ENCODE results near the gene SIAH3. TPM values are rescaled to one million over a fixed set of nuclear protein-coding genes. Genes with fewer than 3 reads are reported as not detected.

The SIAH3 gene
- total RNA-seq, 1 donor from 2014 or later, result not detected

DNA sequence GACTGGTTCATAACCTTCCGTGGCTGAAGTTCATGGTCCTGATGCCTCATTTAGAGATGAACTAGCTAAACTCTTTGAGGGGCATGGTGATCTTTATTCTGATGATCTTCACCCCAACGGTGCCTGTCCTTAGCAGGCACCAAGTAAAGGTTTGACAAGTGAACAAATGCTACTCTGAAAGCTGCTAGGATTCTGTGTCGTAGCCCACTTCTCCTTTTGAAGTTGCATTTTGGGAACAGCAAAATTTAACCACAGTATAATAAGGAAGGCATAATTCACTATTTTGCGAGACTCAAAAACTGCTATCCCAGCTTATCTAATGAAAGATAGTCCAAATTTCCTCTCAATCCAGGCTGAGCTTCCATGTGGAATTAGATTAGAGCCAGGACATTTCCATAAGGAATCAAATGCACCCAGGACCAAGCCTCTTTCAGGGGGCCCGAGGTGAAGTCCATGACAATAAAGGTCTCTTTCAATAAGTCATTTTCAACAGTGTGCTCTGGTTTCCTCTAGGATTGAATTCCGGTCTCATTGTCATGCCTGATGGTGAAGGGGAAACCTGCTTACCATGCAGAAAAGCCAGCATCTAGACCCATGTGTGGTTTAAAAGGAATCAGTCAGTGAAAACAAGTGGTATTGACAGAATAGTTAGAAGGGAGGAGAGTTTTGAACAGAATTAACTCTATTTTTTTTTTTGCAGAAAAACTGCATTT, 23.1 kb downstream of the SIAH3 start:
- DNase-seq (ENCODE audit: low spot score), result no peak
- intact Hi-C loops (cut with DNase I), result no loop called here

DNA sequence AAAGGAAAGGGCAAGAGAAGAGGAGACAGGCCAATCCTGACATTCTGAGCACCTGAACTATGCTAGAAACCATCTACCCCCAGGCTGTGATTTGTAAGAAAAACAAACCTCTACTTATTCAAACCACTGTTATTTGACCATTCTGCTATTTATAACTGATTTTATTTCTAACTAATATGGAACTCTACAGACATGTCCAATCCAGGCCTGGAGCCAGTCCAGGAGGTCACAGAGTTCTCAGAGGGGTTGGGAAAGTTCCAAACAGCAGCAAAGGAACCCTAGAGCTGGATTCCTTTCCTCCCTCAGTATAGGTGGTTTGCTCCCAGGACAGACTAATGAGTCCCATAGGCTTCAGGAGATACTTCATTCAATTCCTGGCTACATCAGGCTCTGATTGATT, 24.2 kb downstream of the SIAH3 start:
- intact Hi-C loops (cut with DNase I), result no loop called here
- no peak for DNase-seq (ENCODE audit: low spot score)

DNA sequence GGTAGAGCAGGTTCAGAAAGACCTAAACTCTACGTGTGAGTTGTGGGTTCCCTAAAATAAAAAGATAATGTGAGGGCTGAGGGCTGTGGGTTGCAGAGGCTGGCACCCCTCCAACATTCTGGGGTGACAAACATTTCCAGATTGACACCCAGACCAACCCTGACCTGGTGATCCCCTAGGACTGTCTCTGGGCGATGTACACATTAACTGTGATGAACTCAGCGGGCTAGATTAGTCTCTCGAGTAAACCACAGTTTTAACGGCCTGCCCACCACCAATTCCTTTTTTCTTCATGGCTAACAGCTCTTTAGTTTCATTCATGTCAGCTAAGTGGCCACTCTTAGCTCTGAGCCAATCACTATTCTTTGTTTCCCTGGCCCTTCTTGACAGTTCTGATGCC, 24.8 kb downstream of the SIAH3 start:
- no peak for DNase-seq (ENCODE audit: low spot score)
- intact Hi-C loops (cut with DNase I), result no loop called here

DNA sequence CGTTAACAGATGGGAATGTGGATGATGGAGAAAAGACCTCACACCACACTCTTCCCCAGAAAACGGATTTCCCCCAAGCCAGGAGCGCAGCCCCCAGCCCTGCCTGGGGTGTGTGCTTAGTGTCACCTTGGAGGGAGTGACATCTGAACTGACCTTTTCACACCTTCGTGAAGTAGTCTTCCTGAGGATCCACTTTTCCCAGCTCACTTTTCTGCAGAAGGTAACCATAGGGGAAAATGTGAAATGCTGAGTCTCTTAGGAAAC, 26.2 kb downstream of the SIAH3 start:
- DNase-seq (ENCODE audit: low spot score), result no peak
- intact Hi-C loops (cut with DNase I), result no loop called here

DNA sequence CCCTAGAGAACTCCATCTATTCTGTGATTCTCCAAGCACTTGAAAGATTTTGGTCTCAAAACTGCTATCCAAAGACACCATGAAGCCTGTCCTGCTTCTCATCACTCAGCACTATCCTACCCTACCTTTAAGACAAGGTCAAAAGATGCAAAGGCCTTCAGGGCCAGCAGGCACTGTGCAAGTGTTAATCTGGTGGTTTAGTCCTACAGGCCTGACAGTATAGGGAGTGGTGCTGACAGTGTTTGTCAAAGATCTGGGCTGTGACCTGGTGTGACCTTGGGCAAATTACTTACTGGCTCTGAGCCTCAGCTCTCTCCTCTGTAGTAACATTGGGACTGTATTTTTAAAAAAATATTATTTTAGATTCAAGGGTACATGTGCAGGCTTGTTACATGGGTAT, 28.0 kb downstream of the SIAH3 start:
- no peak for DNase-seq (ENCODE audit: low spot score)
- intact Hi-C loops (cut with DNase I), result no loop called here

DNA sequence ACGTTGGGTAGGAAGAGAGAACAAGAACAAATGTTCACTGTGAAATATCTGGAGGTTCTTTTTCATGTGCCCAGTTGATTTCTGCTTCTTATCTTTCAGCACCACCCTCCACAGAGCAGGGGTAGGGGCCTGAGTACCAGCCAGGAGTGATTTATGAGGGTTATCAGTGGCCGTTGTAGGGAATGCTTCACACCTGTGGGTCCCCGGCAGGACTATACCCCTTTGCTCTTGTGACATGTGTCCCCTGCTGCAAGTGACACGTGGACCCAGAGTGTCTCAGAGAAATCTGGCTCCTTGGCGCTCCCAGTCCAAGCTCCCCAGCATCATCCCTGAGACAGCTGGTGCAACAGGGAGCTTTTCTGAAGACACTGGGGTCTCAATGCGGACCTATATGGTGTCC, 29.7 kb downstream of the SIAH3 start:
- no peak for DNase-seq (ENCODE audit: low spot score)
- intact Hi-C loops (cut with DNase I), result no loop called here

DNA sequence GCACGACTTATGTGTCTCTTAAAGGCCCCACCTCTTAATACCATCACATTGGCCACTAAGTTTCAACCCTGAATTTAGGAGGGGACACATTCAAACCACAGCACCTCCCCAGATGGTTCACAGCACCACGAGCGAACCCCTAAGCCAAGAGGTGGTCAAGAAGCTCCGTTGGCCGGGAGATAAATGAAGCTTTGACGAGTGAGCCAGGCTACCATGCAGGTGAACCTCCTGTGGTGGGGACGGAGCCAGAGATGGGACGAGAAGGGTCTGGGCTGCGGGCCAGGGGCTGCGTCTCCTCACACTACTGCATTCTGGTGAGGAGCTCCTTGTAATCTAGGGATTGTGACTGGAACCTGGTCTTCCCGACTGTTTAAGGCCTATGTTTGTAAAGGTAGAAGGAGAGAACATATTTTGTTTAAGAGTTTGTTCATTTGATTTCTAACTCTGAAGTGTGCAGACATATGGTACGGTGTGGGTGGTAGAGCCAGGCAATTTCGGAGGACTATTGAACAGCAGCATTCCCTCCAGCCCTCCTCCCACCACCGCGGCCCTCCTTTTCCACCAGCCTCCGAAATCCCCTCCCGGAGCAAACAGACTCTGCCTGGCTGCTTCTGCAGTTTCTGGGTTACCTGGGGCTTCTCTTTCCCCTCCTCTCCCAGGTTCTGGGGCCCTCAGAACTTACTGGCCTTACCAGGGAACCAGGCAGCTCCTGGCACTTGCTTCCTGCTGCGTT, 31.3 kb downstream of the SIAH3 start:
- no peak for DNase-seq (ENCODE audit: low spot score)
- intact Hi-C loops (cut with DNase I), result no loop called here

DNA sequence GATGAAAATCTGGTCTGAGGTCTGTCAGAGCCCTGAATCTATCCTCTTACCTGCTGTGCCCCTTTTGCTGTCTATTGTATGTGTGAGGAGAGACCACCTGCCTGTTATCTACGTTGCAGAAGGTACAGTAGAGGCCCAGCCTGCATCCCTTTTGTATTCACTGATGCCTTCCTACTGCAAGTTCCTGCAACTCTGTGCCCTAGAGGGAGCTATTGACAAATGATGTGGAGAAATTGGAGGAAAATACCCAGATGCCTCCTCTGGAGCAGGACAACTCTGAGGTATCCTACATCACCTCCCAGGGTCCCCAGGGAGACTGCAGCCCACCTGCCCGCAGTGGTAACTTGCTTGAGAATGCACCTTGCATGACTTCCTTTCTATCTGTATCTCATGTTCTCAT, 33.7 kb downstream of the SIAH3 start:
- no peak for DNase-seq (ENCODE audit: low spot score)
- intact Hi-C loops (cut with DNase I), result no loop called here

DNA sequence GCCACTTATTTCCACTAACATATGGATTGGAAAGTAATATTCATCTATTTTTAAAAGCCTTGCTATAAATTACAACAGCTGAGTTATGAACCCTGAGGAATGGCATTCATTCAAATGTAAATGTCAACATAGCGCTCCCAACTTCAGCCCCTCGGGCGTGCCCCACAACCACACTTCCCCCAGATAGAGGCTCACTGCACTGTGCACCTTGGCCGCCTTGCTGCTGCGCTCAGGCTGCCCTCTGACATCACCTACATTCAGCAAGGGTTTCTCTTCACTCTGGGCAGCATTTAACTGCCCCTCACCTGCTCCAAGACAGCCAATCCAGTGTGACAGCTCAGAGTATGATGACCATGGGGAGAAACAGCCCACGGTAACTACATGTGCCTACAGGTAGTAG, 35.1 kb downstream of the SIAH3 start:
- no peak for DNase-seq (ENCODE audit: low spot score)
- intact Hi-C loops (cut with DNase I), result no loop called here

DNA sequence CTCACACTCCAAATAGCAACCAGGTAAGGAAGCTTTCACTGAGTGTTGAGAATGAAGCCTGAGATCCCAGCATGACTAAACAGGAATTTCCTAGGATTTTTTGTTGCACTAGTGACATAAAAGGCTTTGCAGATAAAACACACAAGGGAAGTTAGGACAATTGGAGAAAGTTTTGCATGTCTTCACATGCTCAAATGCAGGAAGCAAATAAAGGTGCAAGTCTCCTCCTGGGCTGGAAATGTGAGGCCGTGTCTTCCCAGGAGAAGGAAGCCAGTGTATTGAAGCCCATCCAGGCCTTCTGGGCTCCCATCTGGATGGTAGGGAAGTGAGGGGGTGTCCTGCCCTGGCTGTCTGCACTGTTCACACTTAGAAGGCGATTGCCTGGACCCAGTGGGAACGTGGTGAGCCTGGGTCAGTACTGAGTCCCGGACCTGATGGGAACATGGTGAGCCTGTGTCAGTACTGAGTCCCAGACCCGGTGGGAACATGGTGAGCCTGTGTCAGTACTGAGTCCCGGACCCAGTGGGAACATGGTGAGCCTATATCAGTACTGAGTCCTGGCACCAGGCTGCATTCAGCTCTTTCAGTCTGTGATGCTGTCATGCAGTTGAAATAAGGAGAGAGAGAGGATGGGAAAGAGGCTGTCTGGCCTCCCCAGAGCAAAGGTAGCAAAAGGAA, 38.7 kb downstream of the SIAH3 start:
- intact Hi-C loops (cut with DNase I), result no loop called here
- DNase-seq (ENCODE audit: low spot score), result no peak

DNA sequence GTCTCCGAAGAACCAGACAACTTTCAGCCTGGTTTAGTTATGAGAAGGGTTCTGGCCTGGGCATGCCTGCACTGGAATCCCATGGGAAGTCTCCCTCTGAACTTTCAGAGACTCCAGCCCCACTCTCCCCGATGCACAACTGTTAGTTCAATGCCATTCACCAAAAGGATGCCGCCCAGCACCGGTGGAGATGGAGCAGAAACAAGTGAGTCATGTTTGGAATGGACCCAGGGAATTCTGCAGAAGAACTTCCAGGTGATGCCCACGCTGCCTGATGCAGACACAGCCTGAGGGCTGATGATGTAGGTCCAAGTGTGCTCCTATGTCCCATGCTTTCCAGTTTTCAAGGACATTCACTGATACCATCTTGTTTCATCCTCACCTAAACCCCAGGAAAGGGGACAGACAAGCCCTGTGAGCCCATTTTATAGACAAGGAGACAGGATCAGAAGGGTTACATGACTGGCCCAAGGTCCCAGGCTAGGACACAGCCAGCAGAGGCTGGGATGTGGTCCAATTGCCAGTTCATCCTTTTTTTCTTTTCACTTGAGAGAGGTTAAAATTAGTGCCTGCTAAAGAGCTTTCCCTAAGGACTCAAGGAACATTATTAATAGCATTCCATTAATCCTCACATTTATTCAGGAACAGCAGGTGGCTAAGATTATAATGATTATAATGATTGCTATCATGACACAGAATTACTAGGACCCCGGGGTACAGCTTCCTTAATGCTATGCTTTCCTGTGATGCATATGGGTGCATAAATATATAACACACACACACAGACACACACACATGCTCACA, 39.5 kb downstream of the SIAH3 start:
- intact Hi-C loops (cut with DNase I), result no loop called here
- no peak for DNase-seq (ENCODE audit: low spot score)

DNA sequence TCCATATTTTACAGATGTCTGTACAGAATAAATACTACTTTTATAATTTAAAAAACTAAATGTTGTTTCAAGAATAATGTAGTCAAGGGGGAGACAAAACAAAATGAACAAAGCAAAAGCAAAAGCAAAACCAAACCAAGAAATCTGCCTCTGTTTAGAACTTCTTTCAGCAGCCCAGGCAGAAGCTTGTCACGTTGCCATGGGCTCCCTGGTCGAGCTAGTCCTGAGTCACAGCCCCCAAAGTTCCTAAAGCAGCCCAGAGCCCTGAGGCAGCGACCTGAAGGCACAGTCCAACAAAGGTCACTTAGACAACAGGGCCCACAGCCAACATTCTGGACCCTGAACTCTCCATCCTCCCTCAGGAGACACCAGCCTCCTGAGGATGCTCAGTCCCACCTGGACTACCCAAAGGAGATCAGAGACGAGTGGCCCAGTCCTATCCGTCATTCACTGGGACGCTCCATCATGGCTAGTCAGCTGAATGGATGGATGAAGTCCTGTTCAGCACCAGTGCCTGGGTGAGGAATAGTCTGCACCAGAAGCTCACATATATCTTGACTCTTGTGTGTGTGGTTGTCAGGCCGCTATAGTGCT, 41.7 kb downstream of the SIAH3 start:
- DNase-seq (ENCODE audit: low spot score), result no peak
- intact Hi-C loops (cut with DNase I), result loop anchor here (5.0 kb wide), 1 partner anchor 312 kb away; no protein-coding TSS in a partner anchor

DNA sequence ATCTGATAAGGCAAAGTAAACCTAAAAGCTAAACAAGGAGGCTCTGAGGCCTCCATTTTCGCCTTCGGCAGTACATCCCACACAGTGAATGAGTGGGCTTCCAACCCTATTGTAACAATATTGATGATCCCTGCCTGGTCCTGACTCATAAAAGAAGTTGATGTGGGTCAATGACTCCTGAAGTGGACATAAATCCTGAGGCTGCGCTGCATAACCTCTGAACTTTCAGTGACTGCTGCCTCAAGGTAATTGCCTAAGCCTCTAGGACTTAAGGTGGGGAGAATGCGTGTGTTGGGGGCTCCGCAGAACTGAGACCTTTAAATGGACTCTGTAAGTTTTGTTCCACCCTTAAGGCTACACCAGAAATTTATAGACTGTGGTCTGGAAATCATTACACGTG, 42.6 kb downstream of the SIAH3 start:
- no peak for DNase-seq (ENCODE audit: low spot score)
- intact Hi-C loops (cut with DNase I), result loop anchor here (5.0 kb wide), 1 partner anchor 313 kb away; no protein-coding TSS in a partner anchor

DNA sequence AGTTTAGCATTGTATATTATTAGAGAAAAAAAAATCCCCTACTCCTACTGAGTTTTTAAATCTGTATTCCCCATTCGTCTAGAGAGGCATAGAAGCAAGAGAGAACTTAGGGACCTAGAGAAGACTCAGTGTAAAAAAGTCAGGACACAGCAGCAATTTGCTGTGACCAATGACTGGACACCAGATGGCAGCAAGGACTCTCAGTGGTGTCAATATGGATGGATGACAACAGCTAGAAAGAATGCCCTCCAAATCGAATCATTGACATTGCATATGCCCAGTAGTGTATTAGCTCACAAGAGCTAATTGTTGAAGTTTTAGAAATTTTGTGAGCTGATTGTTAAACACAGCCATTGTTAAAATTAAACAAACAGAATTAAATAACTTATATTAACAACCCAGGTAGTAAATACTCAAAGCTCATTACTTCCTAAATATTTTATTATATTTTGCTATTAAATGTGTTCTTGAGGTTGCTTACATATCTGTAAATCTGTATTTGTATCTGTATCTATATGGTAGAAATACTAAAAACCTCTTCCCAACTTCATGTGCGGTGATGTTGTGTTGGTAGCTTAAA, 43.9 kb downstream of the SIAH3 start:
- no peak for DNase-seq (ENCODE audit: low spot score)
- intact Hi-C loops (cut with DNase I), result loop anchor here (5.0 kb wide), 1 partner anchor 315 kb away; no protein-coding TSS in a partner anchor

DNA sequence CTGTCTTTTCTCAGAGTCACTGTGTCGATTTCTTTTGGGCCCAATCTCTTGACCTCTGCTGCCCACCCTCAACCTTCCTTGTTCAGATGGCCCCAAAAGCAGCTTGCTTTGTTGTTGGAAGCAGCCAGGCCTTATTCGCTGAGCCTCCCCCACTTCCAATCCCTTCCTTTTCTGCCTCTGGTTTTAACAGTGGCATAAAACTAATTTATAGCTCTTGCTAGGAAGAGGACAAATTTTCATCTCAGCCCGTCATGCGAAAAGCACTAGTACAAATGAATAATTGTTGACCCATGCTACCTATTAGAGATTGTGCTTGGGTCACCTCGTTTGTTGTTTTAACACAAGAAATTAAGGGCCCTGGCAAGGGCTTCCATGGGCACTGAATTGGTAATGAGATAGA, 51.1 kb downstream of the SIAH3 start:
- DNase-seq (ENCODE audit: low spot score), result no peak
- intact Hi-C loops (cut with DNase I), result no loop called here

DNA sequence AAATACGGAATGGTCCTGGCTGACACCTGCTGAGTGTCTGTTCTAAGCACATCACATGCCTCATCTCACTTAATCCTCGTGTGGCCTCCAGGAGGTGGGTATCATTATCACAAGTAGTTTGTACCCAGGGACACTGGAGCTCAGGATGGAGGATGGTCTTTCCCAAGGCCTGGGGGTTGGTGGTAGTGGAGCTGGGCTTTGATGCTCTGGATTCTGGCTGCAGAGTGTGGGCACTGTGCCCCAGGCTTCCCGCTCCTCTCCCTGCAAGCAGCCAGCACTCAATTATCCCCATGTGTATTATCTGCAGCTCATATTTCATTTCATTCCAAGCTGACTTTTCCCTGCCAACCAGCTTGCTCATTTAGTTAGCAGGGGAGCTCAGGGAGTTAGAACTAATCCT, 52.1 kb downstream of the SIAH3 start:
- intact Hi-C loops (cut with DNase I), result no loop called here

DNA sequence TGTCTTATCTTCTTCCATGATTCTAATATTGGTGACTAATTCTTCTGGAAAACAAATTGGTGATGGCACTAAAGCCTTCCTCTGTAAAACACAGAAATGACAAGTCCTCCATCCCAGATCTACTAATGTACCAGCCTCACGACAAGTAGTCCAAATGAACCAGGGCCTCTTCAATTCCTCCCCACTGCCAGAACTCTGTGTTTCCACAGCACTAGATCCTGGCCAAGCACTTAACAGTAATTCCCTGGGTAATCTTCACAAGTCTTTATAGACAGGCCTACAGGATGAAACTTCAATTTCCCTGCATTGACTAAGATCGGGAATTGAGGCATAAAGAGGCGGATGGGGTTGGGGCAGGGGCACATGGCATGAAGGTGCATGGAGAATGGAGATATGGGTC, 52.7 kb downstream of the SIAH3 start:
- intact Hi-C loops (cut with DNase I), result no loop called here

More for the DNA sequence above, 52.1 kb downstream of the SIAH3 start:
- DNase-seq (ENCODE audit: low spot score), result no peak

DNA sequence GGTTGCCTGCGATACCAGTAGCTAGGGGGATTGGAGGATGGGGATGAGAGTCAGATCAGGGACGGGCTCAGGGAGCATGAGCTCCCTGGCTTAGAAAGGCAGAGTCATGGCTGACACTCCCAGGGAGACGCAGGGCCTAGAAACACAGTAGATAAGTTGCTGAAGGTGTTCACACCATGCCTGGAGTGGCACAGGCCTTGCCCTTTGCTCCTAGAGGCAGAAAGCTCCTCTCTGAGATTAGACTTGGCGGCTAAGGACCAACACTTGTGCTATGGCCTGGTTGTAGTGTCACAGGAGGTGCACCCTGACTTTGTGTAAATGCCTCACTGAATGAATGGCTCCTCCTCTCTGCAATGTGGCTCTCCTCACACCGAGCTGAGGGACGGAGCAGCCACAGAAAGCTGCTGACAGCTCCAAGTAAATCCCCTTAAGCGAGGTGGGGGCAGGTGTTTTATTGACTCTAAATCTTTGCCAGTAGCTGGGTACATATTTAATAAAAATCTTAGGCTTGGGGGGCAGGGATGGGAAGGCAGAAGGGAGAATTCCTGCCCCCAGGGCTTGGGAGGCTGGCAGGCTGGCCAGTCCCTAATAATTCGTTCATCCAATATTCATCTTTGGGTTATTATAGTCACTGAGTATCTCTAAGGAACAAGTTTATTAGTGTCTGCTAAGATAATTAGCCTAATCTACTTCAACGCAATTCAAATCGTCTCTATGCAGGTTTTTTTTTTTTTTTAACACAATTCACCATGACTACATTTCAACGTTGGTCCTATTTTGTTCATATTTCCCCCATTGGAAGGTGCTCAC, 54.9 kb downstream of the SIAH3 start:
- intact Hi-C loops (cut with DNase I), result no loop called here
- DNase-seq (ENCODE audit: low spot score), result no peak

More for the DNA sequence above, 52.7 kb downstream of the SIAH3 start:
- no peak for DNase-seq (ENCODE audit: low spot score)
